Measurements from ENCODE around the gene TAB3. TPM values are rescaled to one million over a fixed set of nuclear protein-coding genes. Genes with fewer than 3 reads are reported as not detected.
"Not testable (repeated sequence)": the region's sequence is repeated elsewhere in the genome, so short reads cannot be mapped to it uniquely, and the experiment has no call there.

TAB3 gene
- total RNA-seq, 1 donor, result 19.5 TPM

DNA sequence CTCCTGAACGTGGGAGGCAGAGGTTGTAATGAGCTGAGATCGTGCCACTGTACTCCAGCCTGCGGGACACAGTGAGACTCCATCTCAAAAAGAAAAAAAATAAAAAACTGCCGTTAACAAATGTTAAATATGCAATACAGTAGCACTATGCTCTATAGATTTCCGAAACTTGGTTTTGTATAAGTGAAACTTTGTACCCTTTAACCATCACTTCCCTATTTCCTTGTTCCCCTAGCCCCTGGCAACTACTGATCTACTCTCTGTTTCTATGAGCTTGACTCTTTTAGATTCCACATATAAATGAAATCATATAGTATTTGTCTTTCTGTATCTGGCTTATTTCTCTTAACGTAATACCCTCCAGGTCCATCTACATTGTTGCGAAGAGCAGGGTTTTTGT lies 74.1 kb downstream of the TAB3 start:
- TF ChIP-seq, protein P1, sequence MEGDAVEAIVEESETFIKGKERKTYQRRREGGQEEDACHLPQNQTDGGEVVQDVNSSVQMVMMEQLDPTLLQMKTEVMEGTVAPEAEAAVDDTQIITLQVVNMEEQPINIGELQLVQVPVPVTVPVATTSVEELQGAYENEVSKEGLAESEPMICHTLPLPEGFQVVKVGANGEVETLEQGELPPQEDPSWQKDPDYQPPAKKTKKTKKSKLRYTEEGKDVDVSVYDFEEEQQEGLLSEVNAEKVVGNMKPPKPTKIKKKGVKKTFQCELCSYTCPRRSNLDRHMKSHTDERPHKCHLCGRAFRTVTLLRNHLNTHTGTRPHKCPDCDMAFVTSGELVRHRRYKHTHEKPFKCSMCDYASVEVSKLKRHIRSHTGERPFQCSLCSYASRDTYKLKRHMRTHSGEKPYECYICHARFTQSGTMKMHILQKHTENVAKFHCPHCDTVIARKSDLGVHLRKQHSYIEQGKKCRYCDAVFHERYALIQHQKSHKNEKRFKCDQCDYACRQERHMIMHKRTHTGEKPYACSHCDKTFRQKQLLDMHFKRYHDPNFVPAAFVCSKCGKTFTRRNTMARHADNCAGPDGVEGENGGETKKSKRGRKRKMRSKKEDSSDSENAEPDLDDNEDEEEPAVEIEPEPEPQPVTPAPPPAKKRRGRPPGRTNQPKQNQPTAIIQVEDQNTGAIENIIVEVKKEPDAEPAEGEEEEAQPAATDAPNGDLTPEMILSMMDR (IDR thresholded peaks at IDR 0.05; ENCODE audit: insufficient read depth, low read length), result no peak
- no peak overlapping the region for H3K4me3 ChIP-seq (ENCODE audit: low read depth, low read length)
- no peak for DNase-seq (ENCODE audit: low read depth)

GRCh38 chrX:30812326-30812725 lies 76.7 kb downstream of the TAB3 start:
- no peak for DNase-seq (ENCODE audit: low read depth)
- TF ChIP-seq, protein P1 (IDR thresholded peaks at IDR 0.05; ENCODE audit: insufficient read depth, low read length), result no peak

GRCh38 chrX:30806187-30806728 lies 82.8 kb downstream of the TAB3 start:
- H3K4me3 ChIP-seq (ENCODE audit: low read depth, low read length), result no peak overlapping the region
- TF ChIP-seq, protein P1 (IDR thresholded peaks at IDR 0.05; ENCODE audit: insufficient read depth, low read length), result no peak
- no peak for DNase-seq (ENCODE audit: low read depth)

More at GRCh38 chrX:30812326-30812725, 76.7 kb downstream of the TAB3 start:
- no peak overlapping the region for H3K4me3 ChIP-seq (ENCODE audit: low read depth, low read length)

- TF ChIP-seq, protein P1 (IDR thresholded peaks at IDR 0.05; ENCODE audit: insufficient read depth, low read length), result no peak
These were observed 84.6 kb downstream of the TAB3 start for GRCh38 chrX:30804462-30804861.

GRCh38 chrX:30800901-30801300 lies 88.2 kb downstream of the TAB3 start:
- H3K4me3 ChIP-seq (ENCODE audit: low read depth, low read length), result no peak overlapping the region
- no peak for DNase-seq (ENCODE audit: low read depth)
- TF ChIP-seq, protein P1 (IDR thresholded peaks at IDR 0.05; ENCODE audit: insufficient read depth, low read length), result no peak

More at GRCh38 chrX:30804462-30804861, 84.6 kb downstream of the TAB3 start:
- DNase-seq (ENCODE audit: low read depth), result no peak
- H3K4me3 ChIP-seq (ENCODE audit: low read depth, low read length), result no peak overlapping the region

DNA sequence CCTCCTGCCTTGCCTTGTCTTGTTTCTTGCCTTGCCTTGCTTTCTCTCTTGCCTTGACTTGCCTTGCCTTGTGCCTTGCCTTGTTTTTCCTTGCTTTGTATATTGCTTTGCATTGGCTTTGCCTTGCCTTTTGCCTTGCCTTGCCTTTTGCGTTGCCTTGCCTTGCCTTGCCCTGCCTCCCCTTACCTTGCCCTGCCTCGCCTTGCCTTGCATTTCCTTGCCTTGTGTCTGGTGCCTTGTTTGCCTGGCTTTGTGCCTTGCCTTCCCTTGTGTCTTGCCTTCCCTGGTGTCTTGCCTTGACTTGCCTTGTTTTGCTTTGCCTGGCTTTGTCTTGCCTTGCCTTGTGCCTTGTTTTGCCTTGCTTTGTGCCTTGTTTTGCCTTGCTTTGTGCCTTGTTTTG lies 89.7 kb downstream of the TAB3 start:
- TF ChIP-seq, protein P1 (IDR thresholded peaks at IDR 0.05; ENCODE audit: insufficient read depth, low read length), result no peak
- no peak overlapping the region for H3K4me3 ChIP-seq (ENCODE audit: low read depth, low read length)
- DNase-seq (ENCODE audit: low read depth), result no peak

DNA sequence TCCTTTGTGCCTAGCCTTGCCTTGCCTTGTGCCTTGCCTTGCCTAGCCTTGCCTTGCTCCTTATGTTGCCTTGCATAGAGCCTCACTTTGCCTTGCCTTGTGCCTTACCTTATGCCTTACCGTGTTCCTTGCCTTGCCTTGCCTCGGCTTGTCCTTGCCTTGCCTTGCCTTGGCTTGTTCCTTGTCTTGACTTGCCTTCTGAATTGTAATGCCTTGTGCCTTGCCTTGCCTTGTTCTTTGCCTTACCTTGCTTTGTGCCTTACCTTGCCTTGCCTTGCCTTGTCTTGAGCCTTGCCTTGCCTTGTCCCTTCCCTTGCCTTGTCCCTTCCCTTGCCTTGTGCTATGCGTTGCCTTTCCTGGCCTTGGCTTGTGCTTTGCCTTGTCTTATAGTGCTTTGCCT lies 90.2 kb downstream of the TAB3 start:
- no peak for DNase-seq (ENCODE audit: low read depth)
- TF ChIP-seq, protein P1 (IDR thresholded peaks at IDR 0.05; ENCODE audit: insufficient read depth, low read length), result no peak
- H3K4me3 ChIP-seq (ENCODE audit: low read depth, low read length), result no peak overlapping the region

- not testable (repeated sequence) for H3K4me3 ChIP-seq (ENCODE audit: low read depth, low read length); DNase-seq (ENCODE audit: low read depth)
These were observed 91.8 kb downstream of the TAB3 start for GRCh38 chrX:30797301-30797700.
